GM10266 (cell line): Measurements from ENCODE around the gene SGTA.

ENCODE experiments used
- DNase-seq: peaks from one replicate; pipeline ENCODE4 v3.0.0; 2012; ENCODE audit errors: extremely low spot score
- TF ChIP-seq, protein P1 (sequence below): IDR thresholded peaks from 2 replicates; pipeline ENCODE4 v1.5.1; 2012; ENCODE audit warnings: mild to moderate bottlenecking, low read depth; ENCODE audit not compliant: control insufficient read depth, insufficient read depth; ENCODE audit errors: missing control alignments

Gene SGTA

DNA sequence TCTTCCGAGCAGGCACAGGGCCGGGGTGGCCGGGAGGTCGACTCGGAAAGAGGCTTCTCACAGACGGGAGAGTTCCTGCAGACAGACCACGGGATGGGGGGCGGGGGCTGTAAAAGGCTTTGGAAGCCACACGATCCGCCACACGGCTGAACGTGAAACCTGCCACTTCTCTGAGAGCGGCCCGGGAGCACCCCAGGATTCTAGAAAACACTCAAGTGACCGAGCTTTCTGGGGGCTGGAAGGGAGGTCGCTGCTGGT is 27.7 kb downstream of the SGTA start:
- no peak for DNase-seq
- TF ChIP-seq, protein P1, sequence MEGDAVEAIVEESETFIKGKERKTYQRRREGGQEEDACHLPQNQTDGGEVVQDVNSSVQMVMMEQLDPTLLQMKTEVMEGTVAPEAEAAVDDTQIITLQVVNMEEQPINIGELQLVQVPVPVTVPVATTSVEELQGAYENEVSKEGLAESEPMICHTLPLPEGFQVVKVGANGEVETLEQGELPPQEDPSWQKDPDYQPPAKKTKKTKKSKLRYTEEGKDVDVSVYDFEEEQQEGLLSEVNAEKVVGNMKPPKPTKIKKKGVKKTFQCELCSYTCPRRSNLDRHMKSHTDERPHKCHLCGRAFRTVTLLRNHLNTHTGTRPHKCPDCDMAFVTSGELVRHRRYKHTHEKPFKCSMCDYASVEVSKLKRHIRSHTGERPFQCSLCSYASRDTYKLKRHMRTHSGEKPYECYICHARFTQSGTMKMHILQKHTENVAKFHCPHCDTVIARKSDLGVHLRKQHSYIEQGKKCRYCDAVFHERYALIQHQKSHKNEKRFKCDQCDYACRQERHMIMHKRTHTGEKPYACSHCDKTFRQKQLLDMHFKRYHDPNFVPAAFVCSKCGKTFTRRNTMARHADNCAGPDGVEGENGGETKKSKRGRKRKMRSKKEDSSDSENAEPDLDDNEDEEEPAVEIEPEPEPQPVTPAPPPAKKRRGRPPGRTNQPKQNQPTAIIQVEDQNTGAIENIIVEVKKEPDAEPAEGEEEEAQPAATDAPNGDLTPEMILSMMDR: no peak

DNA sequence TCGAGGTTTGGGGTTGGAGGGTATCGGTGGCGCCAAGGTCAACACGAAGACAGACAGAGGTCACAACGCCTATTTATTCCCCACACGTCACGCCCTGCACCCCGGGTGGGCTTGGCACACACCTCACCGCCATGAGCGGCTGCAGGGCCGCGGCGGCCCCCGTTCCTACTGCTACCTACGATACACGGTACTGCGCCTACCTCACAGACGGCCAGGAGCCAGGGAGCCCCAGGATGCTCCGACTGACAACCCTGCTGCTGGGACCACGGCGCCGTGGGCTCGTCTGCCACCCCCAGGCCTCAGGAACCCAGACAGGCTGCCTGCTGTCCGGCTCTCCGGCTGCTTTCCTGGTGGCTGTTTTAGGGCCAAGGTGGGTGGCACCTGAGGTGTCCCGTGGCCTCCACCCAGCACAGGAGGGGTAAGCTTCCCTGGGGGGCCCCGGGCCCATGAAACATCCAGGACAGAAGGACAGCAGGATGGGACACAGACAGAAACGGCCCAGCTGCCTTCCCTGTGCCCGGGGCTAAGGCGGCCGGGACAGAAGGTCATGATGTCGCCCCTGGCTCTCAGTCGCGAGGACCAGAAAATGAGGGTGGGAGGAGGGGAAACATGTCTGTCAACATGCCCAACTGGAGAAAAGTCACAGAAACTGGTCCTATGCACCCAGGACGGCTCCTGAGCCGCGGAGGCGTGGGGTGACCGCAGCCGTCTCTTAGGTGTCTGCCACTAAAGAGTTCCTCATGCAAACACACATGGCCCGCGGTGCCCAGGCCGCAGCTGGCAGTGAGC is 28.2 kb downstream of the SGTA start:
- TF ChIP-seq, protein P1: no peak
- DNase-seq: no peak

DNA sequence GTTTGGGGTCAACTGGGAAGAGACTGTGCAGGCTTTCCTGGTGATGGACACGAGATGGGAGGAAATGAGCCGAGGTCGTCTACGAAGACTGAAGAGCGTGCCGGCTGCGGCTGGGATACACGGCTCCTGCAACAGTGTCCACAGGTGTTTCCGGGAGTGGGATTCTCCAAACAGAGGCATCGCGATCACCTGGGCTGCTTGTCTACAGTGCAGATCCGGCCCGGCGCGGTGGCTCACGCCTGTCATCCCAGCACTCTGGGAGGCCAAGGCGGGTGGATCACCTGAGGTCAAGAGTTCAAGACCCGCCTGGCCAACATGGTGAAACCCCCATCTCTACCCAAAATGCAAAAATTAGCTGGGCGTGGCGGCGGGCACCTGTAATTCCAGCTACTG is 31.6 kb downstream of the SGTA start:
- DNase-seq: no peak
- TF ChIP-seq, protein P1: no peak

DNA sequence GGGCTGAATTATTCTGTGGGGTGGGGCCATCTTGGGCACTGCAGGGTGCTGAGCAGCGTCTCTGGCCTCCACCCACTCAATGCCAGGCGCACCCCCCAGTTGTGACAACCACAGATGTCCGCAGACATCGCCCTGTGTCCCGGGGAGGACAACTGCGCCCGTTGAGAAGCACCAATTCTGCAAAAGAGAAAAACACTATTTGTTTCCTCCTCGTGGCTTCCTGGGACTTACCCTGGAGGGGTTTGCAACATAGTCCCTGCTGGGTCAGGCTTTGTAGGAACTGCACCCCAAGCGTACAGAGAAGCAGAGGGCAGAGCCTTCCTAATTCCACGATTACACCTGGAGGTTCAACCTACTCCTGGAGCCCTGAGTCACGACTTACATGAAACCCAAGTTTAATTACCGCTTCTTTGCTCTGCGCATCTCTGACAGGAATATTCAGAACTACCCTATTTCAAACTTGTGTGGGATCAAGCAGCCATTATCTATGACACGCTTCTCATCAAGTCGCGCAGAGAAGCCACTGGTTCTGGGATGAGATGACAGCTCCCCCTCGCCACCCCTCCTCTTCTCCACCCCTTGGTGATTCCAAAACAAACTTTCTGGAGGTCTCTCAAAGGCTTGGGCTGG is 32.1 kb downstream of the SGTA start:
- no peak for DNase-seq
- TF ChIP-seq, protein P1: no peak

DNA sequence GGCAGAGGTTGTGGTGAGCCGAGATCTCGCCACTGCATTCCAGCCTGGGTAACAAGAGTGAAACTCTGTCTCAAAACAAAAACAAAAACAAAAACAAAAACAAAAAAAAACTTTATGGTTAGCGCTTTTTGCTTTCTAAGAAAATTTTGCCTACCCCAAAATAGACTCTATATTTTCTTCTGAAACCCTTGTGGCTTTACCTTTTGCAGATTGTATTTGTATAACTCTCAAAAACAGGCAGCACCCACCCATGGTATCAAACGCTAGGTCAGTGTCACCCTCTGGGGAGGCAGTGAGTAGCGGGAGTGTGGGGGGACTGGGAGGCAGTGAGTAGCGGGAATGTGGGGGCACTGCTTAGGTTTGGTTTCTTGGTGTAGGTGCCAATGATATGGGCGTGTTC is 35.7 kb downstream of the SGTA start:
- DNase-seq: no peak
- TF ChIP-seq, protein P1: no peak

DNA sequence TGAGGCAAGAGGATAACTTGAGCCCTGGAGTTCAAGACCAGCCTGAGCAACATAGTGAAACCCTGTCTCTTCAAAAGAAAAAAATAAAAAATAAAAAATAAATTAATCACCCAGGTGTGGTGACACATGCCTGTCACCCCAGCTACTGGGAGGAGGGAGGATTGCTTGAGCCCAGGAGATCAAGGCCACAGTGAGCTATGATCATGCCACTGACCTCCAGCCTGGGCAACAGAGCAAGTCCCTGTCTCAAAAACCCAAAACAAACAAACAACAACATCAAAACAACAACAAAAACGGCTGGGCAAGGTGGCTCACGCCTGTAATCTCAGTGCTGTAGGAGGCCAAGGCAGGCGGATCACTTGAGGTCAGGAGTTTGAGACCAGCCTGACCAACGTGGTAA is 39.0 kb downstream of the SGTA start:
- TF ChIP-seq, protein P1: no peak
- DNase-seq: no peak

DNA sequence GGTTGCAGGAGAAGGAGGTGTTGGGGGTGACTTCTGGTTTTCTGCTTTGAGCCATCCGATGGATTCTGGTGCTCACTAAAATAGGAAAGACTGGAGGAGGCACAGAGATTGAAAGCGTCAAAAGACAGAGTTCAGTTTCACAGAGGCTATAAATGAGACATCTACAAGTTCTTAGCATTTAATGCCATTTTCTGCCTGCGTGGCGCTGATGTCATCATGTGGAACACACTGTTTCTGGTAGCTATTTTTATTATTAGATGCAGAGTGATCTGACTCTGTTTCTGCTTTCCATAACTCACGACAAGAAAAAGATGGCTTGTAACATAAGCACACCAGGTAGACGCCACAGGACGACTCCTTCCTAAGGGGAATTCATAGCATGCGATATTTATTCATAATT is 40.0 kb downstream of the SGTA start:
- TF ChIP-seq, protein P1: no peak
- DNase-seq: no peak
